Neural progenitor cell (in vitro differentiated cells): ENCODE measurements around the gene AMTN.
"Not testable (repeated sequence)": the region's sequence is repeated elsewhere in the genome, so short reads cannot be mapped to it uniquely, and the experiment has no call there.

Source experiments
- EZH2phosphoT487 ChIP-seq: fragments of 200-600 bp; sonication (generic); IDR thresholded peaks from 2 replicates; pipeline ENCODE4 v1.6.1; 2017; ENCODE audit warnings: antibody characterized with exemption
- TF ChIP-seq, protein P1 (sequence below): fragments of 200-600 bp; sonication (generic); IDR thresholded peaks from 2 replicates; pipeline ENCODE4 v1.5.1; 2017; ENCODE audit warnings: antibody characterized with exemption, mild to moderate bottlenecking

DNA sequence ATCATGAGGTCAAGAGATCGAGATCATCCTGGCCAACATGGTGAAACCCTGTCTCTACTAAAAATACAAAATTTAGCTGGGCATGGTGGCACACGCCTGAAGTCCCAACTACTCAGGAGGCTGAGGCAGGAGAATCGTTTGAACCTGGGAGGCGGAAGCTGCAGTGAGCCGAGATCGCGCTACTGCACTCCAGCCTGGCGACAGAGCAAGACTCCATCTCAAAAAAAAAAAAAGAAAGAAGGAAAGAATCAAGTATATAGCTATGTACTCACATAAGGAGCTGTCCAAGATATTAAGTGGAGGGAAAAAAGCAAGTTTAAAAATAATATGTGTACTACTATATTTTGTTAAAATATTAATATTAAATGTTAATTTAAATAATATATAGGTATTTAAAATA is 16.5 kb upstream of the AMTN start:
- TF ChIP-seq, protein P1, sequence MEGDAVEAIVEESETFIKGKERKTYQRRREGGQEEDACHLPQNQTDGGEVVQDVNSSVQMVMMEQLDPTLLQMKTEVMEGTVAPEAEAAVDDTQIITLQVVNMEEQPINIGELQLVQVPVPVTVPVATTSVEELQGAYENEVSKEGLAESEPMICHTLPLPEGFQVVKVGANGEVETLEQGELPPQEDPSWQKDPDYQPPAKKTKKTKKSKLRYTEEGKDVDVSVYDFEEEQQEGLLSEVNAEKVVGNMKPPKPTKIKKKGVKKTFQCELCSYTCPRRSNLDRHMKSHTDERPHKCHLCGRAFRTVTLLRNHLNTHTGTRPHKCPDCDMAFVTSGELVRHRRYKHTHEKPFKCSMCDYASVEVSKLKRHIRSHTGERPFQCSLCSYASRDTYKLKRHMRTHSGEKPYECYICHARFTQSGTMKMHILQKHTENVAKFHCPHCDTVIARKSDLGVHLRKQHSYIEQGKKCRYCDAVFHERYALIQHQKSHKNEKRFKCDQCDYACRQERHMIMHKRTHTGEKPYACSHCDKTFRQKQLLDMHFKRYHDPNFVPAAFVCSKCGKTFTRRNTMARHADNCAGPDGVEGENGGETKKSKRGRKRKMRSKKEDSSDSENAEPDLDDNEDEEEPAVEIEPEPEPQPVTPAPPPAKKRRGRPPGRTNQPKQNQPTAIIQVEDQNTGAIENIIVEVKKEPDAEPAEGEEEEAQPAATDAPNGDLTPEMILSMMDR = not testable (repeated sequence)
- TF ChIP-seq EZH2phosphoT487 = not testable (repeated sequence)
